ENCODE data around the gene SLC35F3.

Gene SLC35F3

GRCh38 chr1:234265321-234265720, 360.8 kb downstream of the SLC35F3 start:
- no peak for DNase-seq

- DNase-seq = no peak
Observed at GRCh38 chr1:234265861-234266260, 361.4 kb downstream of the SLC35F3 start.

DNA sequence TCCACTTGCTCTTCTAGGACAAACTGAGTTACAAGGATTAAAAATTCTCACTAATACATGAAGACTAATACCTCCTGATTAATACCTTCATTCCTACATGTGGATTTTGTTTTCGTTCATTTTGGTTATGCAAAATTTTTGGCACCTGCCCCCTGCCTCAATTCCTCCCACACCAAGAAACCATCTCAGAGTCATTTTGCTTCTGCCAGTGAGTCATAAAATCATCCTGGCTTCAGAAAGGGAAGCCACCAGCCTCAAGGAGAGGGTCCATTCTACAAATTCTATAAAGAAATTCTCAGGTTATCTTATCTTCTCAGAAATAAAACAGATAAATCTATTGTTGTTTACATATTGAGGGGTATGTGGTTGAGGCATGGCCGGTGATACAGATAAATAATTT, 365.6 kb downstream of the SLC35F3 start:
- DNase-seq = no peak

DNA sequence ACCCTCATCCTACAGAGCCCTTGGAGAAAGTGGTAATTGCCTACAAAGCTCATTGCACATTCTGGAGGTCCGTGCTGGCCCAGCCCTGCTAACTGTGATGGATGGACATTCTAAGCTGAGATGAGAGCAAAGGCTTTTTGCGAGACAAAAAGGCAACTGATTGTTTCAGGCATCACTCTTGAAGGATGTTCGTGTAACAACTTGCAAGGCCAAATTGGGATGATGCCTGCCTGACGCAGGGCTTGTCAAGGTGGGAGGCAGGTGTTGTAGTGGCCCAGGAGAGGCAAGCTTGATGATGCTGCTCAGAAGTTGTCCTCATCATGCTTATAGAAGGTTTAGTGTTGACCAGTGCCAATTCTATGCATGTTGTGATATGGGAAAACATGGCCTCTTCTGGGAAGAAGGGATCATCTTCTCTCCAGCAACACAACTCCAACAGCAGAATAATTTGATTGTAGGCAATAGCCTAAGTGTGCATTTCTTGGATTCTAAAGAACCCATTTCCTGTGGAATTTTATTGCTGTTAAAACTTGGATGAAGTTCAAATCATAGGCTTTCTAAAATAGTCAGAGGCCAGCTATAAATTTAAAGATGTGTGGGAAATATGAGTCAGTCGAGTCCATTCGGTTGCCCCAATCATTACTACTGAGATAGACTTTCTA, 366.2 kb downstream of the SLC35F3 start:
- no peak for DNase-seq

DNA sequence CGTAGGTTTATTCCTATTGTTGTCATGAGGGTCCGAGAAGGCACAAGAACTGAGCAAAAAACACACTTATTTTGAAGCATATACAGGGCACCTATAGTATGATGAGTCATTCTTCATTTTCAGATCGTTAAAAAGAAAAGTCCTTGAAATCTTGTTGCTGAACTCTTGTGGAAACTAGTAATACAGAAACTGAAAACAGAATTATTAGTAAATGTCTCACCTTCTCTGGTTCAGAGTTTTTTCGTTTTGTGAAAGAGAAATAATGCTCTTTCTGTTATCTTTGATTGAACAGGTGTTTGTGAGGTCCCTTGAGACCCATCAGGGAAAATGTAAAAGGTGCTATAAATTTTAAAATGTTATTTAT, 366.7 kb downstream of the SLC35F3 start:
- DNase-seq = no peak

DNA sequence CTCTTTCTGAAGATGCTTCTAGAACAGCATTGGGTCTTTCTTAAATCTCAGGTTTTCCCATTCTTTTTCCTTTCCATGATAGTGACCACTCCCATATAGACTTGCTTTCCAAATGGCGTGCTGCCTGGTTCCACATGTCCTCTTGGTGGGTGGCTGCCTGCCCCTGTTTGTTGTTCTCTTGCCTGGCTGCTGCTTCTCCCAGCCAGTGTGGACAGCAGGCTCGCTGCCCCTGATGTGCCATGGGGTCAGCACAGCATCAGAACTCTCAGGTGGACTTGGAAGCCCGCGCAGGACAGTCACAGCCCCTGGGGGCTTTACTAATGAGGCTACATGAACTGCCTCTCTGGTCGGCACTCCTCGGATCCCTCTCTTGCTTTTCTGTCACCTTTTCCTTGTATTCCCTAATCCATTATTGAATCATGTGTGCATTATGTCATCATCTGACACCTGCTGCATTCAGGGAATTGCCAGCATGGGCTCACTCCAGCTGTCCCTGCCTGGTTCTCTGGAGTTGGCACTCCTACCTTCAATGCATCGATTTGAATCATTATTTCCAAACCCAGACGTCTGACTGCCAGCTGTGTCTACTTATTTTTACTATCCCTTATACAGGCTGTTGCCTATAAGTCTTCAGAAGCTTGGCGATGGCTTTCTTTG, 368.3 kb downstream of the SLC35F3 start:
- DNase-seq = no peak

DNA sequence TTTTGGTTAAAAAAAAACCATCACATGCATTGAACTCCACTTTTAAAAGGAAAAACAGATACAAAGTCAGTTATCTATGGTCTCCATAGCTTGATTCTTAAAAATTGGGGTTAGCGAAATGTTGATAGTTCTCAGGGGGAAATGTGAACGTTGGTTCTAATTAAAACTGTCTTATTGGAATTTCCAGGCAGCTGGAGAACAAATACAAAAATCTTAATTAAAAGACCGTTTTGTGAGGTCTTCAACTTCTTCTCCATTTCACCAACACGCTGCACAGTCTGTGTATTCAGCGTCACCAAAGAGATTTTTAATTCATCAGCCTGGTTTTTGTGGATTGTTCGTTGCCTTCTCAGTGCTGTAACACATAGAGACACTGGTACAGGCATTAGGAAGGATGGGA, 369.5 kb downstream of the SLC35F3 start:
- no peak for DNase-seq

DNA sequence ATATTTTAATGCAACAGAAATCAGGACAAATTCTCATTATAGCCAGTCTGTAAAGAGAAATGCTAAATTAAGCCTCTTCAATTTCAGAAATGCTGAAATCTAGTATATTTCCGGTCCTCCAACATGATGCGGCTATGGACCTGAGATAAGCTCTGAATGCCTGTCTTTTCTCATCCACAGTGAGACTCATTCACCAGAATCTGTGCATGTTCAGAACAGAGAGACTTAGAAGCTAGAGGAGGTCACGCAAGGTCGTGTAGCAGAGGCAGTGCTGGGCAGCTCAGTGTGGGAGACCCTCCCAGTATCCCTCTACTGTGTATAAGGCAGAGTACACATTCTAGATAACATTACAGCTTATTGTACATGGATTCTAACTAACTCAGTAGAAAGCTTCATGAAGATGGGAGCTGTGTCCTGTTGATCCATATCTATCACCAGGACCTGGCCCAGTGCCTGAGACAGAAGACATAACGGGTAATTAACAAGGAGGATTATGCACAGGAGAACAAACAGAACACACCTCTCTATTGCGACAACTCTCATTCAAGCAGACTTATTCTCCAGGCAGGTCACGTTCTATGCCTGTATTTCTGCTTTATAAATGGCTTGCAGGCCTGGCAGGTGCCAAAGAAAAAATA, 371.8 kb downstream of the SLC35F3 start:
- DNase-seq = no peak

DNA sequence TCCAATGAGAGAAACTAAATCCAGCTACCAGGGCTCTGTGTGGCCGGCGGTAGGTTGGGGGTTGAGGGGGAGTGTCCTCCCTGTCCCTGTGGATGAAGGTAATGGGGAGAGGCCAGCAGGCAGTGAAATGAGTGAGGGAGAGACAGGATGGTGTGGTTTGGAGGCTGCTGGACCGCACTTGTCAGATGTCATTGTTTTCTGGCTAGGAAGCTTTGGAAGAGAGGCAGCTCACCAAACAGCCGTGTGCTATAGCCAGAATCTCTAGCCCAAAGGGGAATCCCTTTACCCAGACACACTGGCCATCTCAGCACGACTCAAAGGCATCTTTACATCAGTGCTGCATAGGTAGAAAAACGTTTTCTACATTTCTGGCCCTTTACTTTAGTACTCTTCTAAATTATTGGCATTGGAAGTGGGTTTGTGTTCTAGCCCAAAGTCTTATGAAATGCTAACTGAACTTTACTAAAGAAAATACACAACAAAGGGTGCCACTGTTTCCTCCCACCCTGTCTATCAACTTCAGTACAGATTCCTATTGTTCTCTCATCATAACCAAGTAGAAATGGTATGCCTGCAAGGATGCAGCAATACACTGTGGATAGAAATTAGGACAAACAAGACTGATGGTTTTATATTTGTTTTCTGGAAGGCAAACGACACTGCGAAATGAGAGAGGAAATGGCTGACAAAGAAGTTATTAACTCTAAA, 372.8 kb downstream of the SLC35F3 start:
- no peak for DNase-seq

DNA sequence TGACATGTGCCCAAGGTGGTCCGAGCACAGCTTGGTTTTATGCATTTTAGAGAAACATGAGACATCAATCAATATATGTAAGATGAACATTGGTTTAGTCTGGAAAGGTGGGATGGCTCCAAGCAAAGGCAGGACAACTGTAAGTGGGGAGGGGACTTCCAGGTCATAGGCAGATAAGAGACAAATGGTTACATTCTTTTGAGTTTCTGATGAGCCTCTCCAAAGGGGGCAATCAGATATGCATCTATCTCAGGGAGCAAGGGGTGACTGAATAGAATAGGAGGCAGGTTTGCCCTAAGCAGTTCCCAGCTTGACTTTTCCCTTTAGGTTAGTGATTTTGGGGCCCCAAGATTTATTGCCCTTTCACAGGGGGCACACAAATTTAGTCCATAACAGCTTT, 374.5 kb downstream of the SLC35F3 start:
- DNase-seq = no peak

DNA sequence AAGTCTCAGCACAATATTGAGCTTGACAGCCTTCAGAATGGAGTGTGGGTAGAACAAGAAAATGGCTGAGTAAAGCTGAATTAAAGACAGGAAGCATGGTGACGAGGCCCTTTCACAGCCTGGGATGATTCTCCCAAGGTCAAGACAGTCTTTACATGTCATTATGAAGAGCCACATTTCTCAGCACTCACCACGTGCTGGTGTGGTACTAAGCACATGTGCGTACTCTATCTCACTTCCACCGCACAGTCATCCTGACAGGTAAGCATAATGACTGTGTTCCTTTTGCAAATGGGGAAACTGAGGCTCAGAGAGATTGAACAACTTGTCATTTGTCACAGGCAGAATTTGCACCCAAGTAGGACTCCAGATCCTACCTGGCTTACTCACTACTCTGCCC, 376.0 kb downstream of the SLC35F3 start:
- DNase-seq = no peak

DNA sequence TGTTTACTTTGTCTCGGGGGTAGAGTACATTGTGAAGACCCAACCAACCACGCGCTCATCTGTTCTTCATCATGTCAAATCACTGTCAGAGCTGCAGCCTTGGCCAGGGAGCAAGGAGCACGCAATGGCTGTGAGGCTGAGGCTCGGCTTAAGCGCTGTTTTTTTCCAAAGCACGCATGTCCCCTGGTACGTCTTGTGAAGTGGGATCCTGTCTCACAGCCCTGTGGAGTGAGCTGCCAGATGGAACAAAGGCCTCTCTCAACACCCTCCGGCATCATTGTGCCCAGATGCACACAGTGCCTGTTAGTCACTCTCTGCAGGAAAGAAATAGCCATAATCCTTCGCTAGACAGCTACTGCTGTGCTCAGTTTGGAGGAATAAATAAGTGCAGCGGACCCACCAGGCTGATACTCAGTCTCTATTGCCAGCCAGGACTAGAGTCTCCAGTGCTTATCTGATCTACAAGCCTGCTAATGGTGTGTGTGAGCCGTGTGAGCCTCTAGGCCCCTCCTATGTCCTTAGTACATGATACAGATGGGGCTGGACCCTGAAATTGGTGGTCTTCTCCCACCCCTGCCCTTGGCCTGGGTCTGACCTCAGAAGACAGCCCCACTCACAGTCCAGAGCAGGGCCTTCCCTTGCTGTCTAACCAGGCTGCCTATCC, 377.5 kb downstream of the SLC35F3 start:
- no peak for DNase-seq

DNA sequence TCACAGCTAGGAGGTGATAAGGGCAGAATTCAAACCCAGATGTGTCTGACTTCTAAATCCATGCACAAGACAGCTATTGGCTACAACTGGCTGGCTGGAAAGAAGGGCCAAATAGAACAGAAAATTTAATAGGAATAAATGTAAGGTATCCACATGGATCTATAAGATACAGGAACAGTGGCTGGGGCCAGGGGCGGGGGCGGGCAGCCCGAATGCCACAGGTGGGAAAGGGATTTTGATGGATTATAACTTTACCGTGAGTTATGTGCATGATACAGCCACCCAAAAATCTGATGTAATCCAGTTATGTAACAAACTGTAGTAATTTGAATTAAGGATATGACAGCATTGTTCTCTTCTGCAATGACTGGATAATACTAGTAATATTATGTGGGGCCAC, 381.7 kb downstream of the SLC35F3 start:
- no peak for DNase-seq

GRCh38 chr1:234288946-234289345, 384.5 kb downstream of the SLC35F3 start:
- no peak for DNase-seq

DNA sequence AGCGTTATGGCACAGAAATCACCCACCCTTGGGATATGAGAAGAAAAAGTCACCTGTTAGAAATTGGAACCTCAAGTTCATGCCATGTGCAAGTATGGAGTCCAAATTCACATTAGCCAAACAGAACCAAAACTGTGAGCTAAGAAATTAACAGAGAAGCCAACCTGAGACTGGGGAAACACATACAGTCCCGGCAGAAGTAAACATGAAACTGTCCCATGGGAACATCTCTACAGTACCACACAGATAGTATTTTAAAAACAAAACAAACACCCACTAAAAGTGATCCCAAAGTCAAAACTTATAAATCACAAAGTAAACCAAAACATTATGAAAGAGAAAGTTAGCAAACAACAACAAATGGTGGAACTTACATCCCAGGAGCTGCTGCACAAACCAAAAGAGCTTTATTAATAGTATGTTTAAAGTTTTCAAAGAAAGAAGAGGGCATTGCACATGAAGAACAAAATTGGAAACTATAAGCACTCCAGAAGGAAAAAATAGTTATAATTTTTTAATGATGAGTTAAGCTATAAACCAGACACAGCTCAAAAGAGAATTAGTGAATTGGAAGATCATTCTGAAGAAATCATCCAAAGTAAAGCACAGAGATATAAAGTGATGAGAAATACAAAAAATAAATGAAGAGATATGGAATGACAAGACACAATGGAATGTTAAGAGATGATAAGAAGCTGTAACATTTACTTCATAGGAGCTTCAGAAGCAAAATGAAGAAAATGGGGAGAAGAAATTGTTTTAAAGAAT, 385.2 kb downstream of the SLC35F3 start:
- DNase-seq = no peak

DNA sequence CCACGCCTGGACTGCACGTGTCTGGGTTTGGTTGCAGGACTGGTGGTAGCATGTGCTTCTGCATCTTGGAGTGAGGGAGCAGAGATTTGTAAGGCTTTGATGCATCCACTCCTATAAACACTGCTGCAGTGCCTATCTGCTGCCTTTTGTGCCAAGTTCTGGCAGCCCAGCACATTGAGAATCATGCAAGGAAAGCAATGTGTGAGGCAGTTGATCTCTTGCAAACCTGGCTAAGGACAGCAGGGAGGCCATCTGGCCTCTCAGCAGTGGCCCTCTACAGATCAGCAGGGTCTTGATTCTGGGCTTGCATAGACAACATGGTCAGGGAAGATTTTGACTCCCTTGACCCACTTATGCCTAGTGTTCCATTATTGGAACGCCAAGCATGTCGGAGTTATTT, 387.5 kb downstream of the SLC35F3 start:
- no peak for DNase-seq

- no peak for DNase-seq
Observed at GRCh38 chr1:234292548-234292947, 388.1 kb downstream of the SLC35F3 start.

DNA sequence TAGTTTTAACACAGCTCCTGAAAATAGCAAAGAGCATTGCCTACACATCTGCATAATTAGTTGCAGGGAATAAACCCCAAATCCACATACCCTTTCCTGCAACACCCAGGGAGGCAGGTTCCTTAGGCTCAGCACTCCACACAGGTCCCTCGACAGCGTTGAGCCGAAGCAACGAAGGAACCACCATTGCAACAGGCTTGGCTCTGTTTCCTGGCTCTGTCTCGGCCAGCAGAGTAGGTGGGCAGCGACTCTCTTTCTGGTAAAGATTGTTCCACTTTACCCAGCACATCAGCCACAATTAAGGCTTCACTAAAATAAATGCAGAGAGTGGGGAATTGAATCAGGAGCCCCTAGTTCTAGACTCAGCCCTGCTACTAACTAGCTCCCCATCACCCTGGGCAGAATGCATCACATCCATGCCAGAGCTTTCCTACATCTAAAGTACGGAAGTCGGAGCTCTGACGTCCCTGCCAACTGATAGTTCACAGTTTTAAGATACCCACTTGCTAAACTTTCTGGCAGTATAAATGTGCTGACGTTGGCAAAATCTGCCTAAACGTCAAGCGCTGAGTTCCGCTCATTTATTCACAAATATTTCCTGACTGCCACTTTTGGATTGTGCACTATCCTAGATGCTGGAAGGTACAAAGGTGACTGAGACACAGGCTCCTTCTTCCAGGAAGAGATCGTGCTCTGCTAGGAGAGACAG, 389.8 kb downstream of the SLC35F3 start:
- DNase-seq = no peak

- no peak for DNase-seq
Observed at GRCh38 chr1:234295068-234295467, 390.6 kb downstream of the SLC35F3 start.

DNA sequence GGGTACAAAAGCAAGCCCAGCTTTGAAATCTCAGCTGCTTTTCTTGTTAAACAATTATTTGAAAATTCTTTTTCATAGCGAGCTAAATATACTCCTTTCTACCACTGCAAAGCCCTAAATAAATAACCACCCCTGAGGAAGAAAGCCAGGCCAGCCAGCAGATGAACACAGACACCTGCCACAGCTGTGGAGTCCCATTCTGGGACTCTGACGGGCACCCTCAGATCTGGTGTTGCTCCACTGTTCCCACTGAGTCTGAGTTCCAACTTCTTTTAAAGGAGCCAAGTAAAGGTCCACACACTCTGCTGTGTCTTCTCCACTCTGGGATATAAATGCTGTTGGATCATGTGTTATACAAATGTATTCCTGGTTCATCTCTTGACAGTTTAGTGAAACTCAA, 391.1 kb downstream of the SLC35F3 start:
- DNase-seq = no peak

DNA sequence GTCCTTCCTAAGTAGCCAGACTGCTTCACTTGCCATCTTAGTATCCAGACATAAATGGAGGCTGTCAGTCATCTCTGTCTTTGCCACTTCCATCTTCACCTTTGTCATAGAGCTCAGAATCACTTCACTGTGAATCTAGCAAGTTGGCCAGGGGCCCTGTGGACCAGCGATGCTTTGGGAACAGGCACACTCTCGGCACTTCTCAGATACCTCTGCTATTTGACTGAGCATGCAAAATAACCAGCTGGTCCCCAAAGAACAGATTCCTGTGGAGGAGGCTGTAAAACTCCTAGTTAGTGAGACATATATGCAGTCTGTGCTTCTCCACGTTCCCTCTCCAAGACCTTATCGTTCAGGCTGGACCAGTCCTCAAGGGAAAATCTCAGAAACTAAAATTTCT, 392.0 kb downstream of the SLC35F3 start:
- DNase-seq = no peak

DNA sequence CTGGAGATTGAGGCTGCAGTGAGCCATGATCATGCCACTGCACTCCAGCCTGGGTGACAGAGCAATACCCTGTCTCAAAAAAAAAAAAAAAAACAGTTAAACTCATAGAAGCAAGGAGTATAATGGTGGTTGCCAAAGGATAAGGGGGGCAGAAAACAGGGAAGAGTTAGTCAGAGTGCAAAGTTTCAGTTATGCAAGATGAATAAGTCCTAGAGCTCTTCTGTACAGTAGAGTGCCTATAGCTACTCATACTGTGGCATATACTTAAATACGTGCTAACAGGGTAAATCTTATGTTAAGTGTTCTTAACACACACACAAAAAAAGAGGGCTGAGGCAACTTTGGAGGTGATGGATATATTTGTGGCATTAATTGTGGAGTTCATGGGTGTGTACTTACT, 393.2 kb downstream of the SLC35F3 start:
- DNase-seq = no peak
